Stimulated activated CD4-positive, alpha-beta T cell treated with anti-CD3 and anti-CD28 coated beads, Interleukin-2, amount 100 ng/mL, for 48 hours (primary cell): Measurements from ENCODE around the gene GFM2.
"Not testable (repeated sequence)": the region's sequence is repeated elsewhere in the genome, so short reads cannot be mapped to it uniquely, and the experiment has no call there.

ENCODE experiments used
- DNase-seq, 2 donors: peaks; one replicate each; pipeline ENCODE4 v3.0.0-alpha.2; 2020

GFM2 gene

GRCh38 chr5:74717596-74717995 lies 49.3 kb downstream of the GFM2 start:
- no peak for DNase-seq

GRCh38 chr5:74693191-74693590 lies 73.7 kb downstream of the GFM2 start:
- no peak for DNase-seq

GRCh38 chr5:74686962-74687751 lies 79.8 kb downstream of the GFM2 start:
- DNase-seq = no peak

GRCh38 chr5:74685979-74686631 lies 80.8 kb downstream of the GFM2 start:
- no peak for DNase-seq

- peak; percentile 80 to 84 for DNase-seq
These were observed 81.7 kb downstream of the GFM2 start, which contains the start of gene HEXB for GRCh38 chr5:74684900-74685851. TSS of gene HEXB (plus strand) at chr5:74685233. CDS start at chr5:74685261, 28 bp downstream.

- no peak for DNase-seq
These were observed 87.0 kb downstream of the GFM2 start for GRCh38 chr5:74679966-74680365.

- not testable (repeated sequence) for DNase-seq
These were observed 87.6 kb downstream of the GFM2 start for GRCh38 chr5:74679300-74679699.

GRCh38 chr5:74678123-74678522 lies 88.8 kb downstream of the GFM2 start:
- DNase-seq = not testable (repeated sequence)

- DNase-seq = not testable (repeated sequence)
These were observed 90.5 kb downstream of the GFM2 start for GRCh38 chr5:74676466-74676865.

GRCh38 chr5:74673011-74673790 lies 93.7 kb downstream of the GFM2 start:
- DNase-seq = no peak

GRCh38 chr5:74672215-74672877 lies 94.6 kb downstream of the GFM2 start:
- DNase-seq = no peak
